Upper lobe of left lung (tissue), 4 donors: Measurements from ENCODE around the gene KLHL10.
A peak's percentile ranks its signal among the peaks of the same experiment; 100 is the strongest.

ENCODE experiments used
- CTCF ChIP-seq, 6 experiments: fragments of 450-650 bp in 4 of 6; fragments of 200-600 bp in 2 of 6; sonication (generic) in 2 of 6; IDR thresholded peaks; one replicate each; pipeline ENCODE4 v1.5.1; 2016 to 2019; ENCODE audit warnings: antibody characterized with exemption in 6 of 6
- EP300 ChIP-seq, 4 donors: sonication (generic); formaldehyde crosslinking; IDR thresholded peaks; one replicate each; pipeline ENCODE4 v1.5.1; 2017; ENCODE audit warnings: antibody characterized with exemption in 4 of 4, control low read depth in 2 of 4
- POLR2A ChIP-seq, 4 donors: fragments of 450-650 bp; IDR thresholded peaks; one replicate each; pipeline ENCODE4 v1.5.1; 2016 to 2017; ENCODE audit warnings: antibody characterized with exemption in 4 of 4, mild to moderate bottlenecking in 2 of 4
- POLR2AphosphoS5 ChIP-seq, 2 donors: sonication (generic); formaldehyde crosslinking; IDR thresholded peaks; one replicate each; pipeline ENCODE4 v1.5.1; 2017; ENCODE audit warnings: antibody characterized with exemption in 2 of 2

- TF ChIP-seq CTCF (IDR thresholded peaks at IDR 0.05) (no peak), POLR2A (IDR thresholded peaks at IDR 0.05) (no peak), POLR2AphosphoS5 (IDR thresholded peaks at IDR 0.05) (peak in 1 of 2 donors; percentile 25), EP300 (IDR thresholded peaks at IDR 0.05) (no peak)
Observed at GRCh38 chr17:41800601-41801373, 36.8 kb upstream of the KLHL10 start.
